K562 (cell line): ENCODE results near the gene RNU1-4. TPM values are rescaled to one million over a fixed set of nuclear protein-coding genes. Genes with fewer than 3 reads are reported as not detected.
"Not testable (repeated sequence)": the region's sequence is repeated elsewhere in the genome, so short reads cannot be mapped to it uniquely, and the experiment has no call there.

ENCODE experiments used
- ATAC-seq: fragments of 200-7000 bp; cut with Tn5 transposase; 3 replicates; pipeline ENCODE4 v1.9.1; 2020; ENCODE audit warnings: moderate library complexity
- BruUV-seq: library from RNA; stranded (reverse); fragments of 400-500 nt; replicated peaks from 2 replicates; lab custom pipeline; 2021; lab: Mats Ljungman, UMichigan
- CTCF ChIA-PET: fragments of 300-600 bp; formaldehyde crosslinking; extraction: SDS; loops from one replicate; lab custom pipeline; 2021; ENCODE audit warnings: low intra/inter-chr PET ratio; lab: Yijun Ruan, JAX
- POLR2A ChIA-PET: fragments of 300-600, 350-650 bp; sonication (Branson Sonifier 250); formaldehyde crosslinking; extraction: SDS; loops from one replicate; lab custom pipeline; 2021; ENCODE audit warnings: antibody characterized with exemption, inconsistent platforms; lab: Yijun Ruan, JAX
- DNase-seq, 4 experiments: peaks; one replicate each; pipeline versions ENCODE4 v3.0.0 to v3.0.0-alpha.2; 2011 to 2018; ENCODE audit warnings: low spot score in 3 of 4, mixed read lengths in 3 of 4; ENCODE audit errors: extremely low read depth in 1 of 4
- FAIRE-seq: peaks from 2 replicates; lab custom pipeline; 2011; peaks lifted over from hg19 to GRCh38; lab: Jason Lieb, UNC
- H2AFZ ChIP-seq: 2 replicates; pipeline ENCODE4 v1.6.0; 2011; ENCODE audit warnings: low read depth, low read length, control low read depth, inconsistent platforms
- H3K27ac ChIP-seq: fragments of 200-600 bp; 3 replicates; pipeline ENCODE4 v1.8.0; 2011; ENCODE audit warnings: low read depth, mild to moderate bottlenecking, control low read depth, inconsistent platforms, low read length, moderate library complexity, mixed read lengths; ENCODE audit errors: extremely low read depth
- H3K27me3 ChIP-seq, 2 experiments: fragments of 300-600 bp in 1 of 2; 2 replicates in 1 of 2; 3 replicates in 1 of 2; pipeline versions ENCODE4 v1.6.0 to v1.8.0; 2011; ENCODE audit warnings: inconsistent platforms in 2 of 2, low read length in 2 of 2, mild to moderate bottlenecking in 1 of 2, mixed read lengths in 1 of 2, moderate library complexity in 1 of 2; ENCODE audit not compliant: control insufficient read depth in 2 of 2, insufficient read depth in 2 of 2
- H3K36me3 ChIP-seq: fragments of 300-600 bp; 3 replicates; pipeline ENCODE4 v1.8.0; 2011; ENCODE audit warnings: mild to moderate bottlenecking, low read length, inconsistent platforms; ENCODE audit not compliant: control insufficient read depth, insufficient read depth
- H3K4me1 ChIP-seq, 2 experiments: fragments of 200-600 bp in 1 of 2; replicated peaks in 1 of 2; 2 replicates in 1 of 2; 3 replicates in 1 of 2; pipeline versions ENCODE4 v1.5.1 to v1.8.0; 2011; ENCODE audit warnings: inconsistent platforms in 2 of 2, low read length in 2 of 2, mild to moderate bottlenecking in 1 of 2, mixed read lengths in 1 of 2, moderate library complexity in 1 of 2; ENCODE audit not compliant: control insufficient read depth in 2 of 2, insufficient read depth in 2 of 2
- H3K4me2 ChIP-seq: 2 replicates; pipeline ENCODE4 v1.6.1; 2011; ENCODE audit warnings: low read length, control low read depth, inconsistent platforms, mixed read lengths; ENCODE audit not compliant: insufficient read depth
- H3K4me3 ChIP-seq: fragments of 200-600 bp; sonication (generic), shearing (Covaris generic); 2 replicates; pipeline ENCODE4 v1.5.1; 2016; ENCODE audit warnings: control low read depth, inconsistent platforms
- H3K79me2 ChIP-seq: fragments of 200-600 bp; 3 replicates; pipeline ENCODE4 v1.8.0; 2011; ENCODE audit warnings: low read length, inconsistent platforms; ENCODE audit not compliant: control insufficient read depth, insufficient read depth
- H3K9ac ChIP-seq, 2 experiments: 2 replicates each; pipeline versions ENCODE4 v1.6.0 to v1.6.1; 2011; ENCODE audit warnings: low read depth in 2 of 2, low read length in 2 of 2, control low read depth in 1 of 2, inconsistent platforms in 1 of 2, mild to moderate bottlenecking in 1 of 2, mixed read lengths in 1 of 2; ENCODE audit not compliant: insufficient read depth in 1 of 2
- H3K9me1 ChIP-seq: one replicate; pipeline ENCODE4 v1.6.0; 2011; ENCODE audit warnings: inconsistent platforms, mild to moderate bottlenecking, low read length, moderate library complexity; ENCODE audit not compliant: control insufficient read depth, insufficient read depth
- H3K9me3 ChIP-seq: replicated peaks from 2 replicates; pipeline ENCODE4 v1.5.1; 2011; ENCODE audit warnings: low read depth, low read length, inconsistent platforms; ENCODE audit not compliant: control insufficient read depth, insufficient read depth
- H4K20me1 ChIP-seq: replicated peaks from 2 replicates; pipeline ENCODE4 v1.6.1; 2011; ENCODE audit warnings: low read length, inconsistent platforms, mixed read lengths; ENCODE audit not compliant: control insufficient read depth, insufficient read depth
- E4F1 ChIP-seq: fragments of 250-450 bp; sonication (Bioruptor Pico); IDR thresholded peaks from 2 replicates; pipeline ENCODE4 v1.5.0; 2021; ENCODE audit warnings: mild to moderate bottlenecking, borderline replicate concordance
- ELF2 ChIP-seq: fragments of 250-450 bp; sonication (Bioruptor Pico); IDR thresholded peaks from 2 replicates; pipeline ENCODE4 v1.5.0; 2021; ENCODE audit warnings: mild to moderate bottlenecking
- KLF6 ChIP-seq: fragments of 250-450 bp; sonication (Bioruptor Pico); IDR thresholded peaks from 2 replicates; pipeline ENCODE4 v1.4.0; 2020; ENCODE audit warnings: mild to moderate bottlenecking, moderate library complexity, borderline replicate concordance
- MTF1 ChIP-seq: fragments of 250-450 bp; sonication (Bioruptor Pico); IDR thresholded peaks from 2 replicates; pipeline ENCODE4 v1.9.0; 2021; ENCODE audit warnings: moderate library complexity, mild to moderate bottlenecking, inconsistent platforms, borderline replicate concordance
- PHF8 ChIP-seq: fragments of 200-600 bp; sonication (generic); IDR thresholded peaks from 2 replicates; pipeline ENCODE4 v1.6.1; 2012; ENCODE audit warnings: mixed run types, mild to moderate bottlenecking, inconsistent platforms, low read length, moderate library complexity, borderline replicate concordance
- PTTG1 ChIP-seq: fragments of 450-650 bp; IDR thresholded peaks from 2 replicates; pipeline ENCODE4 v1.6.1; 2016; ENCODE audit warnings: low read depth, mild to moderate bottlenecking, missing genetic modification characterization, missing compliant biosample characterization
- ZC3H11A ChIP-seq: IDR thresholded peaks from 2 replicates; pipeline ENCODE4 v1.6.1; 2012; ENCODE audit warnings: low read depth, low read length, improper control_type of control experiment
- ZNF318 ChIP-seq, 2 experiments: fragments of 450-650 bp; IDR thresholded peaks; 2 replicates each; pipeline ENCODE4 v1.6.1; 2016; ENCODE audit warnings: mild to moderate bottlenecking in 2 of 2, borderline replicate concordance in 1 of 2, low read depth in 1 of 2, moderate library complexity in 1 of 2
- WGBS: fragments of 100-300 bp; shearing (Covaris generic); methylation state at CpG from one replicate; pipeline ENCODE4 v1.1.6; 2016; ENCODE audit warnings: low coverage, mixed read lengths; ENCODE audit not compliant: insufficient coverage; ENCODE audit errors: missing lambda C conversion rate; 5-methylcytosine and 5-hydroxymethylcytosine counted together
- in situ Hi-C: fragments of 300-500 bp; cut with MboI; formaldehyde crosslinking; loops from 4 replicates; pipeline ENCODE4 v1.15.0; 2018; ENCODE audit warnings: inconsistent platforms, mixed read lengths
- intact Hi-C: fragments of 100-400 bp; cut with micrococcal nuclease; formaldehyde crosslinking; loops from 2 replicates; pipeline ENCODE4 v1.14.2; 2022
- polyA plus RNA-seq, 8 experiments: library from polyadenylated mRNA; depleted of rRNA in 4 of 8; stranded (reverse) in 5 of 8; unstranded in 3 of 8; fragments of >200 nt; fragmentation: Nextera tagmentation in 2 of 8; fragmentation: Illumina TruSeq in 1 of 8; extraction: Ambion mirVana in 2 of 8; extraction: Trizol in 1 of 8; gene quantifications; 2 replicates each; pipeline versions ENCODE4 v1.2.1 to v1.2.3, GENCODE V29; 2011 to 2014; ENCODE audit warnings: inconsistent platforms in 1 of 8, missing spikeins in 1 of 8
- total RNA-seq, 7 experiments: library from RNA; depleted of rRNA in 6 of 7; stranded (reverse); fragments of >200 nt in 6 of 7; fragmentation: Illumina TruSeq in 2 of 7; extraction: Trizol in 2 of 7; gene quantifications; 2 replicates each; pipeline versions ENCODE4 v1.2.1 to v1.2.3, GENCODE V29; 2011 to 2021; ENCODE audit warnings: low replicate concordance in 1 of 7

The RNU1-4 gene
- total and polyA plus RNA-seq, 9 of the 15 experiments (the other 6 are each of a cell fraction or from before 2014, with no cell fraction given): under 0.01 to 32,823 (median 2,538) TPM; not detected in 4

GRCh38 chr1:16725439-16726245 lies 14.7 kb upstream of the RNU1-4 start:
- BruUV-seq, CTCF ChIA-PET, H3K36me3 ChIP-seq, H2AFZ ChIP-seq, H4K20me1 ChIP-seq, FAIRE-seq, H3K4me3 ChIP-seq, H3K27me3 ChIP-seq, H3K9ac ChIP-seq, H3K27ac ChIP-seq, H3K79me2 ChIP-seq, intact Hi-C loops, H3K4me2 ChIP-seq, H3K9me3 ChIP-seq, H3K9me1 ChIP-seq: not testable (repeated sequence)
- ATAC-seq: peak; percentile 16
- DNase-seq: peak; percentile 6 to 15 (median 12)
- 31% methylated on average over 10 of the region's 10 CpGs for WGBS
- POLR2A ChIA-PET: interaction anchor here (0.6 to 1.8 kb wide), 3 partner anchors 14 to 1290 kb away, joined by 4 to 6 read pairs (median 4); no protein-coding TSS in a partner anchor
- in situ Hi-C loops: loop anchor here (5.0 to 10.0 kb wide), 5 partner anchors 47 to 181 kb away; no protein-coding TSS in a partner anchor
- H3K4me1 ChIP-seq: peaks cover 4 to 14% of the 10 kb centered on the region in 2 experiments; a peak in 4 of 5 replicates
- TF ChIP-seq KLF6 (CRISPR knock-in tag) (peak; percentile 69; the same call in 1 of the 2 replicates), ELF2 (CRISPR knock-in tag) (peak; percentile 18; the same call in 1 of the 2 replicates), MTF1 (CRISPR knock-in tag) (0 out of 2 replicates have a peak, but pooled peaks have one; percentile 58), PHF8 (0 out of 2 replicates have a peak, but pooled peaks have one; percentile 9), PTTG1 (tag) (peak; percentile 37; the same call in 1 of the 2 replicates), ZNF318 (IDR thresholded peaks at IDR 0.05; ENCODE audit: borderline replicate concordance in 1 of 2, low read depth in 1 of 2) (peak in 1 of 2 experiments; percentile 82; a peak in 1 of 4 replicates), E4F1 (0 out of 2 replicates have a peak, but pooled peaks have one; percentile 61), ZC3H11A (0 out of 2 replicates have a peak, but pooled peaks have one; percentile 48)
